Right atrium auricular region (tissue), 2 donors: ENCODE measurements around the gene DRAXIN. TPM values are rescaled to one million over a fixed set of nuclear protein-coding genes. Genes with fewer than 3 reads are reported as not detected.

Experiments
- DNase-seq: peaks from one replicate; pipeline ENCODE4 v3.0.0-alpha.2; 2019; ENCODE audit warnings: low spot score
- H3K27ac ChIP-seq, 2 donors: fragments of 200-600 bp; sonication (generic); 1 replicate in 1 of 2; 2 replicates in 1 of 2; pipeline ENCODE4 v1.5.1; 2016 to 2019
- H3K27me3 ChIP-seq, 2 donors: fragments of 200-600 bp; sonication (generic); one replicate each; pipeline versions ENCODE4 v1.5.1 to v1.6.0; 2017 to 2019
- H3K36me3 ChIP-seq: fragments of 200-600 bp; sonication (generic); one replicate; pipeline ENCODE4 v1.5.1; 2016
- H3K4me1 ChIP-seq, 2 donors: fragments of 200-600 bp; sonication (generic); one replicate each; pipeline versions ENCODE4 v1.5.1 to v1.6.0; 2017 to 2019
- H3K4me3 ChIP-seq, 2 donors: fragments of 200-600 bp; sonication (generic); 1 replicate in 1 of 2; 2 replicates in 1 of 2; pipeline ENCODE4 v1.5.1; 2017 to 2019; ENCODE audit warnings: mild to moderate bottlenecking in 1 of 2, moderate library complexity in 1 of 2
- H3K9me3 ChIP-seq, 2 donors: fragments of 200-600 bp; sonication (generic); one replicate each; pipeline ENCODE4 v1.5.1; 2019
- total RNA-seq, 2 donors: library from RNA; depleted of rRNA; stranded (reverse); fragments of >200 nt; gene quantifications; one replicate each; pipeline ENCODE4 v1.1.0, GENCODE V29; 2016
- TF ChIP-seq, protein P1 (sequence below), 2 donors: fragments of 200-600 bp; sonication (generic); IDR thresholded peaks; one replicate each; pipeline ENCODE4 v1.5.1; 2019; ENCODE audit warnings: antibody characterized with exemption in 2 of 2

Gene DRAXIN
- total RNA-seq, 2 donors from 2014 or later = not detected

DNA sequence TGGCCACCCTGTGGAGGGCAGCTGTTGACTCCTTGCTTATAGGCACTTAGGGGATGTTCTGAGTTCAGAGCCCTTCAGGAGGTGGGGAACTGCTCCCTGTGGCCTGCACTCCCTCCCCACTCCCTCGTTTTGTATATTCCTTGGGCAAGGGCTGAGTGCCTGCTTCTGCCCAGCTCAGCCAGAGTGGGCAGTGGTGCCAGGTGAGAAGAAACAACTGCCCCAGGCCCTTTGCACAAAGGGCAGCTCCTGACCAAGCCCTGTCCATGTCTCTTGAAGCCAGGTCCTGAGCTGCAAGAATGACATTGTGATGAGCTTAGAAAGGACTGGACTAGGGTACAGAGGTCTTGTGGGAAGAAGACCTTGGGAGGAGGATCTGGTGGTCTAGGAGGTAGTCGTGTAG, 46.6 kb downstream of the DRAXIN start:
- Histone ChIP-seq H3K4me1 (peaks cover 0 to 19% of the 10 kb centered on the region in 2 donors), H3K27me3 (no peaks in the 10 kb centered on the region), H3K27ac (peak overlapping the region in 1 of 2 donors; percentile 86), H3K9me3 (no peaks in the 10 kb centered on the region), H3K4me3 (no peak overlapping the region), H3K36me3 (no peaks in the 10 kb centered on the region)
- TF ChIP-seq, protein P1, sequence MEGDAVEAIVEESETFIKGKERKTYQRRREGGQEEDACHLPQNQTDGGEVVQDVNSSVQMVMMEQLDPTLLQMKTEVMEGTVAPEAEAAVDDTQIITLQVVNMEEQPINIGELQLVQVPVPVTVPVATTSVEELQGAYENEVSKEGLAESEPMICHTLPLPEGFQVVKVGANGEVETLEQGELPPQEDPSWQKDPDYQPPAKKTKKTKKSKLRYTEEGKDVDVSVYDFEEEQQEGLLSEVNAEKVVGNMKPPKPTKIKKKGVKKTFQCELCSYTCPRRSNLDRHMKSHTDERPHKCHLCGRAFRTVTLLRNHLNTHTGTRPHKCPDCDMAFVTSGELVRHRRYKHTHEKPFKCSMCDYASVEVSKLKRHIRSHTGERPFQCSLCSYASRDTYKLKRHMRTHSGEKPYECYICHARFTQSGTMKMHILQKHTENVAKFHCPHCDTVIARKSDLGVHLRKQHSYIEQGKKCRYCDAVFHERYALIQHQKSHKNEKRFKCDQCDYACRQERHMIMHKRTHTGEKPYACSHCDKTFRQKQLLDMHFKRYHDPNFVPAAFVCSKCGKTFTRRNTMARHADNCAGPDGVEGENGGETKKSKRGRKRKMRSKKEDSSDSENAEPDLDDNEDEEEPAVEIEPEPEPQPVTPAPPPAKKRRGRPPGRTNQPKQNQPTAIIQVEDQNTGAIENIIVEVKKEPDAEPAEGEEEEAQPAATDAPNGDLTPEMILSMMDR (IDR thresholded peaks at IDR 0.05) = no peak
- no peak for DNase-seq

DNA sequence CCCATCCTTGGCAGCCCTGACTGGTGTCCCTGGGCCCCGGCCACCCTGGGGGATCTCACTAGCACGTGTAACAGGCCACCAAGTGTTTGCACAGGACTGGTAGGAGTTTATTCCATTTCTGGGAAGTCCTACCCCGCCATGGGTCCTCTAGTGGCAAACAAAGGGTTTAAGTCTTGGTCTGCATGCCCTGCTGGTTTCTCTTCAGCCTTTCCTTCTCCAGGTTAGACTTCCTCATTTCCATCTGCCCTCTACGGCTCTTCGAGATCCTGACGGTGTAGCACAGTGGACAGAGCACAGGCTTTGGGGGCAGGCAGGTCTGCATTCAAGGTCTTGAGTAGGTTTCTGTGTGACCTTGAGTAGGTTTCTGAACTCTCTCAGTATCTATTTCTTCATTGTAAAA, 47.3 kb downstream of the DRAXIN start:
- Histone ChIP-seq H3K9me3 (no peaks in the 10 kb centered on the region), H3K4me3 (no peak overlapping the region), H3K4me1 (peaks cover 0 to 19% of the 10 kb centered on the region in 2 donors), H3K27ac (no peak overlapping the region), H3K27me3 (no peaks in the 10 kb centered on the region), H3K36me3 (no peaks in the 10 kb centered on the region)
- TF ChIP-seq, protein P1 (IDR thresholded peaks at IDR 0.05) = no peak
- DNase-seq = no peak

DNA sequence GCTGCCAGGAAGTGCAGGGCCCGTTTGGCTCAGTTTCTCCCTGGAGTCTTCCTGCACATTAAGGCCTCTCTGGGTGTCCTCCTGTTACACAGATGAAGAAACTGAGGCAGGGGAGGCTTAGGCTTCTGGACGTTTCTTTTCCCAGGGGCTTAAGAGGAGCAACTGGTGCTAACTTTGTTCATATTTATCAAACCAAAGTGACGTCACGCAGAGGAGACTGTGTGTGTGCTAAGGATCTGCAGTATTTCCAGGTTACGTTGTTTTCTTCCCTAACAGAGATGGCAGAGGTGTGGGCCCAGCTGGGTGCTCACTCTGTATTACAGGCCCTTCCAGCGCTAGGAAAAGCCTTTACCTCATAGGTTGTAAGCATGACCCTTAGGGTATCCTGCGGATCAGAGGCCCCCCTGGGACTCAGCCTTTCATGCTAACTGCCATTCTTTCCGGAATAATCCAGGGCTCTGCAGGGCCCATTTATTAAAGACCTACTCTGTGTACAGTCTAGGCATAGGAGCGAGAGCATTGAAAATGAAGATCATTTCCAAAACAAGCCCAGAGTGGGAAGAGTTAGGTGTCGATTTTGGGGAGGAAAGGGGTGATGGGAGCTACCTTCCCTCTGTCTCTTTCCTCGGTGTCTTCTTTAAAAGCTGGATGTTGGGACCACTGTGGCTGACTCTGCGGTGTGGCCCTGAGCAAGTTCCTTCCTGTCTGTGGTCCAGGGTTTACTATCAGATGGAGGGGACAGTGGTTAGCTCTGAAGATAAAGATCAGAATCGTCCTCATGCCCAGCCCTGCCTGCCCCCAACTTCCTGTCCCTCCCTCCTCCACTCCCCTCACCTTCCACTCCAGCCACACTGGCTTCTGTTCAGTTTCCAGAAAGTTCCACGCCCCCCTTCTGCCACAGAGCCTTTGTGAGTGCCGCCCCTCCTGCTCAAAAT, 49.0 kb downstream of the DRAXIN start:
- TF ChIP-seq, protein P1 (IDR thresholded peaks at IDR 0.05) = no peak
- H3K4me3 ChIP-seq = no peak overlapping the region
- no peaks in the 10 kb centered on the region for H3K9me3 ChIP-seq
- H3K27ac ChIP-seq = no peak overlapping the region
- no peaks in the 10 kb centered on the region for H3K27me3 ChIP-seq
- no peaks in the 10 kb centered on the region for H3K36me3 ChIP-seq
- peaks cover 0 to 15% of the 10 kb centered on the region in 2 donors for H3K4me1 ChIP-seq
- no peak for DNase-seq

DNA sequence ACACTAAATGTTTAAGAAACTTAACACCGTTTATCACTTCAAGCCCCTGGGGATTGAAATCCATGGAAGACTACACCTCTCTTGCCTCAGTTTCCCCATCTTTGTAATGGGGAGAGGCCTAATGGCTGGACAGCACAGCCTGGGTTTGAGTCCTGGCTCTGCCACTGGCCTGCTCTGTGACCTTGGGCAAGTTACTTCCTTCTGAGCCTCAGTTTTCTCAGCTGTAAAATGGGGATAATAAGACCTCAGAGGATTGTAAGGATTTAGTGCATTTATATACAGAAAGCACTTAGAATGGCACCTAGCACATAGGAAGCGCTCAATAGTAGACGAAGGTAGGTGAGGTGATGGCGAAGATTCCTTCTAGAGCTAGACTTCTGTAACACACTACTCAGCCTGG, 50.0 kb downstream of the DRAXIN start:
- no peak for DNase-seq

DNA sequence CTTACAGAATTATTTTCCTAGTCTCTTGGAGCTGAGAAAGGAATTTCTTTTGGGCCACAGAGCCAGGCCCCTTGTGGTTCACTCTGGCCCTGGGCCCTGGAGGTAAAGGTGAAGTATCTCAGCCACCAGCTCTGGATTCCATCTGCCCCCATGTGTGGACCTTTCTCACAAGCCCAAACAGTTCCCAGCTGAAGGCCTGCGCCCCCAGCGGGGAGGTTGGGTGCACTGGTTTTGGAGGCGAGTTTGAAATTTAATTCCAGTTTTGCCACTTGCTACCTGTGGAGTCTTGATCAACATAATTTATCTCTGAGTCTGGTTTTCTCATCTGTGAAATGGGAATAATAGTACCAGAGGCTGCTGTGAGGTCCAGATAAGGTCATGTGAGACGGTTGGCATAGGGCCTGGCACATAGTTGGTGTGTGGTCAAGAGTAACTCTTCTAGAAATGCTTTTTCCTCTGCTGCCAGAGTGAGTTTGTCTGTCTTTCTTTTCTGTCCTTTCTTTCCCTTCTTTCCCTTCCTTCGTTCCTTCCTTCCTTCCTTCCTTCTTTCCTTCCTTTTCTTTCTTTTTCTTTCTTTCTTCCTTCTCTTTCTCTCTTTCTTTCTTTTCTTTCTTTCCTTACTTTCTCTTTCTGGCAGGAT, 50.5 kb downstream of the DRAXIN start:
- Histone ChIP-seq H3K27me3 (no peaks in the 10 kb centered on the region), H3K4me3 (no peak overlapping the region), H3K9me3 (no peaks in the 10 kb centered on the region), H3K4me1 (peaks cover 0 to 15% of the 10 kb centered on the region in 2 donors), H3K36me3 (no peaks in the 10 kb centered on the region), H3K27ac (no peak overlapping the region)
- TF ChIP-seq, protein P1 (IDR thresholded peaks at IDR 0.05) = no peak
- DNase-seq = no peak

More for the DNA sequence above, 50.0 kb downstream of the DRAXIN start:
- Histone ChIP-seq H3K27ac (no peak overlapping the region), H3K27me3 (no peaks in the 10 kb centered on the region), H3K9me3 (no peaks in the 10 kb centered on the region), H3K4me3 (no peak overlapping the region), H3K4me1 (peaks cover 0 to 15% of the 10 kb centered on the region in 2 donors), H3K36me3 (no peaks in the 10 kb centered on the region)
- TF ChIP-seq, protein P1 (IDR thresholded peaks at IDR 0.05) = no peak
